Psoas muscle (tissue), 8 donors: Measurements from ENCODE around the gene GYPA. TPM values are rescaled to one million over a fixed set of nuclear protein-coding genes. Genes with fewer than 3 reads are reported as not detected.

ENCODE experiments used
- ATAC-seq, 4 donors: fragments of 200-7000 bp; cut with Tn5 transposase; one replicate each; pipeline ENCODE4 v1.9.1; 2020; ENCODE audit warnings: moderate library complexity in 3 of 4, mild to moderate bottlenecking in 2 of 4
- DNase-seq, 2 donors: peaks; one replicate each; pipeline ENCODE4 v3.0.0-alpha.2; 2020
- H3K27ac ChIP-seq: fragments of 200-600 bp; one replicate; pipeline ENCODE4 v1.8.0; 2022
- H3K27me3 ChIP-seq, 3 donors: fragments of 200-600 bp in 1 of 3; one replicate each; pipeline versions ENCODE4 v1.6.1 to v1.8.0; 2013 to 2022; ENCODE audit warnings: low read length in 2 of 3, mild to moderate bottlenecking in 2 of 3, moderate library complexity in 1 of 3; ENCODE audit not compliant: insufficient read depth in 3 of 3
- H3K36me3 ChIP-seq, 2 donors: fragments of 200-600 bp in 1 of 2; one replicate each; pipeline versions ENCODE4 v1.6.1 to v1.8.0; 2013 to 2022; ENCODE audit warnings: low read depth in 1 of 2, mild to moderate bottlenecking in 1 of 2, moderate library complexity in 1 of 2; ENCODE audit not compliant: insufficient read depth in 1 of 2
- H3K4me1 ChIP-seq: fragments of 200-600 bp; one replicate; pipeline ENCODE4 v1.8.0; 2022
- H3K4me3 ChIP-seq: fragments of 200-600 bp; one replicate; pipeline ENCODE4 v1.8.0; 2022; ENCODE audit warnings: mild to moderate bottlenecking
- H3K9me3 ChIP-seq: fragments of 200-600 bp; one replicate; pipeline ENCODE4 v1.8.0; 2022
- CTCF ChIP-seq: fragments of 200-600 bp; IDR thresholded peaks from one replicate; pipeline ENCODE4 v1.8.0; 2022; ENCODE audit warnings: antibody characterized with exemption
- WGBS, 3 donors: extraction: QIAGEN DNeasy Blood & Tissue Kit; methylation state at CpG; one replicate each; pipeline versions ENCODE4 v1.1.6 to v1.1.7; 2013; 5-methylcytosine and 5-hydroxymethylcytosine counted together
- intact Hi-C, 2 donors: fragments of 100-400 bp; cut with DNase I; formaldehyde crosslinking; loops; one replicate each; pipeline versions ENCODE4 v1.11.0 to v1.14.2; 2022
- polyA plus RNA-seq, 3 donors: library from polyadenylated mRNA; stranded (reverse); fragments of 200-250 nt; gene quantifications; one replicate each; pipeline ENCODE4 v1.2.3, GENCODE V29; 2013
- total RNA-seq, 4 donors: library from RNA; stranded (reverse); fragmentation: NEBNext Ultra II Directional in 2 of 4; extraction: Animal tissue kit (Norgen Biotek cat#: 25700) in 2 of 4; gene quantifications; one replicate each; pipeline versions ENCODE4 v1.2.1 to v1.2.4, GENCODE V29; 2021 to 2023
- donor health status: healthy with polysubstance abuse.
- donor health status: DM: no; HTN: no; CAD: no; lungs with moderate emphysema.
- donor health status: Bipolar disorder and iron deficiency.
- donor health status: healthy.
- donor health status: DM: yes; HTN: yes; CAD: no.
- donor health status: DM: no; HTN: no; CAD: no.
- donor health status: DM: no; HTN: no; CAD: no.
- donor health status: DM: yes; HTN: yes; CAD: no.

GYPA gene
- total and polyA plus RNA-seq, 7 donors = 0.81 TPM; not detected in 6

GRCh38 chr4:144174401-144175067, 34.0 kb upstream of the GYPA start:
- peak; percentile 40 for TF ChIP-seq CTCF
- Histone ChIP-seq H3K27me3 (no peaks in the 10 kb centered on the region), H3K27ac (no peak overlapping the region), H3K36me3 (no peaks in the 10 kb centered on the region), H3K4me3 (no peak overlapping the region), H3K9me3 (no peaks in the 10 kb centered on the region), H3K4me1 (no peaks in the 10 kb centered on the region)
- intact Hi-C loops = loop anchor here (5.0 to 10.0 kb wide), 4 partner anchors 890 to 1430 kb away; no protein-coding TSS in a partner anchor
- DNase-seq (no peak), ATAC-seq (peak in 3 of 4 donors; percentile 53 to 74 (median 65))
- 3 to 4% (median 4%) methylated on average over 5 of the region's 5 CpGs for WGBS, 3 donors

- 52 to 68% (median 59%) methylated on average over 2 of the region's 2 CpGs for WGBS, 3 donors
Observed at GRCh38 chr4:144171697-144172096, 31.2 kb upstream of the GYPA start.

GRCh38 chr4:144169211-144169610, 28.7 kb upstream of the GYPA start:
- Histone ChIP-seq H3K36me3 (no peaks in the 10 kb centered on the region), H3K27ac (no peak overlapping the region), H3K27me3 (peaks cover 0 to 5% (median 3%) of the 10 kb centered on the region in 3 donors), H3K4me3 (no peak overlapping the region), H3K4me1 (no peaks in the 10 kb centered on the region), H3K9me3 (no peaks in the 10 kb centered on the region)
- intact Hi-C loops = no loop called here
- WGBS, 3 donors = 79 to 83% (median 82%) methylated on average over 3 of the region's 3 CpGs
- DNase-seq (no peak), ATAC-seq (no peak)
- no peak for TF ChIP-seq CTCF

More at GRCh38 chr4:144171697-144172096, 31.2 kb upstream of the GYPA start:
- H3K27ac ChIP-seq = no peak overlapping the region
- H3K36me3 ChIP-seq = no peaks in the 10 kb centered on the region
- no peak for DNase-seq
- H3K9me3 ChIP-seq = no peaks in the 10 kb centered on the region
- H3K4me3 ChIP-seq = no peak overlapping the region
- no peak for TF ChIP-seq CTCF
- ATAC-seq = no peak
- intact Hi-C loops = loop anchor here (5.0 to 10.0 kb wide), 3 partner anchors 893 to 1433 kb away; no protein-coding TSS in a partner anchor
- H3K27me3 ChIP-seq = peaks cover 0 to 5% (median 3%) of the 10 kb centered on the region in 3 donors
- no peaks in the 10 kb centered on the region for H3K4me1 ChIP-seq

- Histone ChIP-seq H3K4me1 (no peaks in the 10 kb centered on the region), H3K9me3 (peaks cover 5% of the 10 kb centered on the region), H3K36me3 (no peaks in the 10 kb centered on the region), H3K27me3 (no peaks in the 10 kb centered on the region), H3K4me3 (no peak overlapping the region), H3K27ac (no peak overlapping the region)
- no peak for TF ChIP-seq CTCF
- WGBS, 3 donors = 88 to 90% (median 88%) methylated on average over 2 of the region's 2 CpGs
- intact Hi-C loops = no loop called here
- no peak for DNase-seq
- no peak for ATAC-seq
Observed at GRCh38 chr4:144154044-144154443, 13.5 kb upstream of the GYPA start.
